Endothelial cell of umbilical vein (primary cell): ENCODE results near the gene ZG16. TPM values are rescaled to one million over a fixed set of nuclear protein-coding genes. Genes with fewer than 3 reads are reported as not detected.

Experiments
- BruUV-seq: library from RNA; stranded (reverse); fragments of 400-500 nt; replicated peaks from 2 replicates; lab custom pipeline; 2021; lab: Mats Ljungman, UMichigan
- CTCF ChIA-PET: fragments of 300-600, 350-600 bp; sonication (Branson Sonifier 250); formaldehyde crosslinking; loops from one replicate; lab custom pipeline; 2021; ENCODE audit warnings: antibody characterized with exemption, inconsistent platforms; lab: Charles Lee
- POLR2A ChIA-PET: fragments of 300-600, 350-600 bp; sonication (Branson Sonifier 250); formaldehyde crosslinking; loops from one replicate; lab custom pipeline; 2021; ENCODE audit warnings: antibody characterized with exemption, inconsistent platforms; lab: Charles Lee
- DNase-seq: peaks from one replicate; pipeline ENCODE4 v3.0.0-alpha.2; 2011; ENCODE audit warnings: low read depth, low spot score
- FAIRE-seq: peaks from 2 replicates; lab custom pipeline; 2011; peaks lifted over from hg19 to GRCh38; lab: Jason Lieb, UNC
- H2AFZ ChIP-seq: 2 replicates; pipeline ENCODE4 v1.6.0; 2012; ENCODE audit warnings: low read depth, low read length, control low read depth, inconsistent platforms
- H3K27ac ChIP-seq: 2 replicates; pipeline ENCODE4 v1.5.1; 2011; ENCODE audit warnings: low read depth, mild to moderate bottlenecking, control low read depth, low read length, moderate library complexity; ENCODE audit not compliant: insufficient read depth
- H3K27me3 ChIP-seq, 2 experiments: 2 replicates each; pipeline versions ENCODE4 v1.6.0 to v1.6.1; 2011; ENCODE audit warnings: low read length in 2 of 2, mixed read lengths in 1 of 2; ENCODE audit not compliant: control insufficient read depth in 2 of 2, insufficient read depth in 2 of 2
- H3K36me3 ChIP-seq, 2 experiments: 2 replicates in 1 of 2; 3 replicates in 1 of 2; pipeline ENCODE4 v1.5.1; 2011; ENCODE audit warnings: low read length in 2 of 2, mild to moderate bottlenecking in 1 of 2, moderate library complexity in 1 of 2; ENCODE audit not compliant: control insufficient read depth in 2 of 2, insufficient read depth in 2 of 2; ENCODE audit errors: extremely low read depth in 1 of 2
- H3K4me1 ChIP-seq: 3 replicates; pipeline ENCODE4 v1.5.1; 2011; ENCODE audit warnings: mild to moderate bottlenecking, low read length; ENCODE audit not compliant: control insufficient read depth, insufficient read depth; ENCODE audit errors: extremely low read depth
- H3K4me2 ChIP-seq: 2 replicates; pipeline ENCODE4 v1.6.1; 2011; ENCODE audit warnings: low read length, control low read depth, mixed read lengths; ENCODE audit not compliant: insufficient read depth
- H3K4me3 ChIP-seq, 3 experiments: fragments of 200-600 bp in 1 of 3; sonication (generic), shearing (Covaris generic) in 1 of 3; replicated peaks in 1 of 3; 2 replicates each; pipeline ENCODE4 v1.5.1; 2011 to 2016; ENCODE audit warnings: control low read depth in 3 of 3, low read length in 3 of 3, mild to moderate bottlenecking in 2 of 3, inconsistent platforms in 1 of 3, low read depth in 1 of 3, moderate library complexity in 1 of 3; ENCODE audit not compliant: insufficient read depth in 1 of 3
- H3K79me2 ChIP-seq: 2 replicates; pipeline ENCODE4 v1.6.0; 2012; ENCODE audit warnings: low read length, inconsistent platforms; ENCODE audit not compliant: control insufficient read depth, insufficient read depth
- H3K9ac ChIP-seq: replicated peaks from 2 replicates; pipeline ENCODE3; 2011; ENCODE audit warnings: low read length, control low read depth; ENCODE audit not compliant: insufficient read depth; ENCODE audit errors: extremely low read depth
- H3K9me1 ChIP-seq: replicated peaks from 3 replicates; pipeline ENCODE4 v1.6.0; 2011; ENCODE audit warnings: mild to moderate bottlenecking, low read length; ENCODE audit not compliant: control insufficient read depth, insufficient read depth; ENCODE audit errors: extremely low read depth
- H3K9me3 ChIP-seq: replicated peaks from 2 replicates; pipeline ENCODE4 v1.5.1; 2012; ENCODE audit warnings: low read length, inconsistent platforms; ENCODE audit not compliant: control insufficient read depth, insufficient read depth
- H4K20me1 ChIP-seq: replicated peaks from 2 replicates; pipeline ENCODE3; 2011; ENCODE audit warnings: mild to moderate bottlenecking, low read length; ENCODE audit not compliant: control insufficient read depth, insufficient read depth; ENCODE audit errors: extremely low read depth
- EZH2 ChIP-seq: IDR thresholded peaks from 2 replicates; pipeline ENCODE4 v1.6.1; 2012; ENCODE audit warnings: borderline replicate concordance, low read depth, mild to moderate bottlenecking, moderate library complexity, low read length, inconsistent platforms; ENCODE audit not compliant: severe bottlenecking
- FOS ChIP-seq: IDR thresholded peaks from 2 replicates; pipeline ENCODE4 v1.6.1; 2011; ENCODE audit warnings: mild to moderate bottlenecking, low read length, moderate library complexity, borderline replicate concordance; ENCODE audit not compliant: insufficient read depth
- GATA2 ChIP-seq: IDR thresholded peaks from 2 replicates; pipeline ENCODE4 v1.7.0; 2011; ENCODE audit warnings: low read depth, mild to moderate bottlenecking, moderate library complexity, mixed read lengths, low read length; ENCODE audit not compliant: insufficient read length, insufficient read depth
- JUN ChIP-seq: IDR thresholded peaks from 2 replicates; pipeline ENCODE4 v1.6.1; 2011; ENCODE audit warnings: borderline replicate concordance, low read depth; ENCODE audit not compliant: insufficient read length, insufficient read depth
- MAX ChIP-seq: IDR thresholded peaks from 2 replicates; pipeline ENCODE4 v1.6.1; 2011; ENCODE audit not compliant: insufficient read depth, insufficient read length
- MYC ChIP-seq: IDR thresholded peaks from one replicate; pipeline ENCODE4 v1.6.1; 2011; ENCODE audit warnings: mild to moderate bottlenecking, low read depth, low read length
- POLR2A ChIP-seq: IDR thresholded peaks from 2 replicates; pipeline ENCODE4 v1.6.1; 2012; ENCODE audit warnings: low read depth, mild to moderate bottlenecking, control low read depth, low read length
- POLR2AphosphoS5 ChIP-seq: IDR thresholded peaks from 2 replicates; pipeline ENCODE4 v1.6.1; 2012; ENCODE audit warnings: low read depth, mild to moderate bottlenecking, control low read depth, low read length, moderate library complexity; ENCODE audit not compliant: insufficient read depth
- dilution Hi-C: fragments of 300-500 bp; cut with MboI; formaldehyde crosslinking; loops from one replicate; pipeline ENCODE4 v1.15.0; 2019; ENCODE audit warnings: low sequenced_read_pairs; ENCODE audit not compliant: extremely low pct_ligation_motif_present
- intact Hi-C: fragments of 100-400 bp; cut with micrococcal nuclease; formaldehyde crosslinking; loops from one replicate; pipeline ENCODE4 v1.10.0; 2022
- polyA plus RNA-seq, 4 experiments: library from polyadenylated mRNA; depleted of rRNA in 3 of 4; stranded (reverse) in 3 of 4; unstranded in 1 of 4; fragments of >200 nt; gene quantifications; 2 replicates each; pipeline versions ENCODE4 v1.2.1 to v1.2.3, GENCODE V29; 2011 to 2012; ENCODE audit warnings: missing spikeins in 1 of 4
- total RNA-seq: library from RNA; stranded (reverse); gene quantifications from 2 replicates; pipeline ENCODE4 v1.2.3, GENCODE V29; 2021
- TF ChIP-seq, protein P1 (sequence below), 2 donors: IDR thresholded peaks; 1 replicate in 1 of 2; 2 replicates in 1 of 2; pipeline ENCODE4 v1.5.1; 2011; ENCODE audit warnings: low read length in 2 of 2, mild to moderate bottlenecking in 2 of 2, moderate library complexity in 2 of 2, control low read depth in 1 of 2, inconsistent platforms in 1 of 2, low read depth in 1 of 2; ENCODE audit not compliant: insufficient read depth in 1 of 2; ENCODE audit errors: extremely low read depth in 1 of 2

Gene ZG16
- total and polyA plus RNA-seq, 2 donors (not counting 3 experiments of a cell fraction or from before 2014, with no cell fraction given): not detected

GRCh38 chr16:29742683-29743275 lies 35.3 kb upstream of the ZG16 start:
- H3K27me3 ChIP-seq: peaks cover 0 to 3% of the 10 kb centered on the region in 2 experiments
- H3K4me2 ChIP-seq: no peak overlapping the region
- FAIRE-seq (no peak), DNase-seq (no peak)
- no peak overlapping the region for H3K27ac ChIP-seq
- H2AFZ ChIP-seq: no peak overlapping the region
- no peaks in the 10 kb centered on the region for H3K9me3 ChIP-seq
- dilution Hi-C loops (no loop called here), intact Hi-C loops (no loop called here)
- BruUV-seq: no TSS peak
- H3K79me2 ChIP-seq: no peaks in the 10 kb centered on the region
- no peak for TF ChIP-seq POLR2A
- no peak for TF ChIP-seq FOS
- TF ChIP-seq, protein P1, sequence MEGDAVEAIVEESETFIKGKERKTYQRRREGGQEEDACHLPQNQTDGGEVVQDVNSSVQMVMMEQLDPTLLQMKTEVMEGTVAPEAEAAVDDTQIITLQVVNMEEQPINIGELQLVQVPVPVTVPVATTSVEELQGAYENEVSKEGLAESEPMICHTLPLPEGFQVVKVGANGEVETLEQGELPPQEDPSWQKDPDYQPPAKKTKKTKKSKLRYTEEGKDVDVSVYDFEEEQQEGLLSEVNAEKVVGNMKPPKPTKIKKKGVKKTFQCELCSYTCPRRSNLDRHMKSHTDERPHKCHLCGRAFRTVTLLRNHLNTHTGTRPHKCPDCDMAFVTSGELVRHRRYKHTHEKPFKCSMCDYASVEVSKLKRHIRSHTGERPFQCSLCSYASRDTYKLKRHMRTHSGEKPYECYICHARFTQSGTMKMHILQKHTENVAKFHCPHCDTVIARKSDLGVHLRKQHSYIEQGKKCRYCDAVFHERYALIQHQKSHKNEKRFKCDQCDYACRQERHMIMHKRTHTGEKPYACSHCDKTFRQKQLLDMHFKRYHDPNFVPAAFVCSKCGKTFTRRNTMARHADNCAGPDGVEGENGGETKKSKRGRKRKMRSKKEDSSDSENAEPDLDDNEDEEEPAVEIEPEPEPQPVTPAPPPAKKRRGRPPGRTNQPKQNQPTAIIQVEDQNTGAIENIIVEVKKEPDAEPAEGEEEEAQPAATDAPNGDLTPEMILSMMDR (IDR thresholded peaks at IDR 0.05; ENCODE audit: extremely low read depth in 1 of 2, insufficient read depth in 1 of 2, low read depth in 1 of 2, low read length in 2 of 2): no peak
- TF ChIP-seq JUN: no peak
- TF ChIP-seq GATA2: no peak
- TF ChIP-seq EZH2: no peak
- TF ChIP-seq MYC: no peak
- no peak for TF ChIP-seq MAX
- TF ChIP-seq POLR2AphosphoS5: no peak
- no peaks in the 10 kb centered on the region for H3K4me1 ChIP-seq
- POLR2A ChIA-PET: no interaction called here
- no peaks in the 10 kb centered on the region for H3K9me1 ChIP-seq
- H4K20me1 ChIP-seq: no peaks in the 10 kb centered on the region
- H3K9ac ChIP-seq: no peak overlapping the region
- no peak overlapping the region for H3K4me3 ChIP-seq
- CTCF ChIA-PET: interaction anchor here (1.2 to 1.3 kb wide), 2 partner anchors 13 to 105 kb away, joined by 3 read pairs; no protein-coding TSS in a partner anchor
- H3K36me3 ChIP-seq: no peaks in the 10 kb centered on the region
